ELF-1 (cell line): ENCODE data around the gene ARHGEF33.

ENCODE experiments used
- DNase-seq: peaks from one replicate; pipeline ENCODE4 v3.0.0-alpha.2; 2016; ENCODE audit warnings: low read depth, low spot score

ARHGEF33 gene

DNA sequence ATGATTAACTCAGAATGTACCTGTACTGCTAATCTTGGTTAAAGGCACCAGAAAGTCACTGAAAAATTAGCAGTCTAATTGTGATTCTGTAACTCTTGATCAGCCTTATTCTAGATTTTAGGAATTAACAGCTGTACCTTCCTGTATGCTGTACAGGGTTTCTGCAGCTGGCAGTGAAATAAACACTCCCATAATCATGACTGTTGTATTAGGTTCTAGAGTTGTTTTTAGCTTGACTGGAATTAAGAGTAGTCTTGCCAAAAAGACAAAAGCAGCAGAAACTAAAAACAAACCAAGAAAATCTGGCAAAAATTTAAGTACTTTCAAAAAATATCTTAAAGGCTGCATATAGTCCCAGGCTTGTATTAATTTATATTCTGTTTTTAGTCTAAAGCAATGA lies 127.7 kb downstream of the ARHGEF33 start:
- DNase-seq = no peak

GRCh38 chr2:39018638-39019037 lies 129.0 kb downstream of the ARHGEF33 start:
- no peak for DNase-seq

DNA sequence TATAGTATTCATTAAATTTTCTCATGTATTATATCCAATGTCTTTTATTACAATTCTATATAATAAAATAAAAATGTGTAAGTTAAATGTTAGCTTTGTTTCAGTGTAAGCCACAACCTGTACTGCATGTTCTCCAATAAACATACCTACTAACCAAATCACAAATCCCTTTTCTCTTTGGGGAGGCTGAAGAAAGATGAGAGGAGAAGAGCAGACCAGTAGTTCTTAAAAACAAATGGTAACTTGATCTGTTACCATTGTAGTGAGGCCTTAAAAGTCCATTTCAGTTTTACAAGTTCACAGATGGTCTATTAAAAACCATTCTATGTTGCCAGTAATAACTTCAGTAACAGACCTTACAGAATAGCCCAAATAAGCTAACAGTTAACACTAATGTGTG lies 130.7 kb downstream of the ARHGEF33 start:
- no peak for DNase-seq

GRCh38 chr2:39022642-39023235 lies 133.1 kb downstream of the ARHGEF33 start:
- DNase-seq = no peak

GRCh38 chr2:39023649-39024048 lies 134.0 kb downstream of the ARHGEF33 start:
- no peak for DNase-seq

DNA sequence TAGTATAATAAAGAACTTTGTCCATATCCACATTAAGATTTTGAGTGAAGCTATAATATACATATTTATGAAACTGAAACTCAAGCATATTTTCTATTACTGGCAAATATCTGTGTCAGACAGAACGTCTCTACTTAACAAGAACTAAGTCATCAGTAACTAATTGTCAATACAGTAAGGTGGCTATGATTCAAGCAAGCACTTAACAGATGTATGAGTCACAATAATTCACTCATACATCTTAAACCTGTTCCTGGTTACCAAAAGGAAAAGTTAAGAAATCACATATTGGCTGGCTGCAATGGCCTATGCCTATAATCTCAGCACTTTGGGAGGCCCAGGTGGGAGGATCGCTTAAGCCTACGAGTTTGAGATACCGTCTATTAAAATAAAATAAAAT lies 135.2 kb downstream of the ARHGEF33 start:
- DNase-seq = no peak
